ENCODE data around the gene GOLGA7B.

The GOLGA7B gene

GRCh38 chr10:97913614-97914013, 64.0 kb downstream of the GOLGA7B start:
- no peak overlapping the region for H3K4me3 ChIP-seq (replicated peaks; ENCODE audit: low read depth, low read length)
- no peak for TF ChIP-seq CTCF (IDR thresholded peaks at IDR 0.05; ENCODE audit: low read depth, low read length, missing control alignments)
- no peak for DNase-seq (ENCODE audit: extremely low read depth, low read depth)

- no peak for TF ChIP-seq CTCF (IDR thresholded peaks at IDR 0.05; ENCODE audit: low read depth, low read length, missing control alignments)
- H3K4me3 ChIP-seq (replicated peaks; ENCODE audit: low read depth, low read length) = no peak overlapping the region
- no peak for DNase-seq (ENCODE audit: extremely low read depth, low read depth)
Observed at GRCh38 chr10:97914171-97914836, 64.7 kb downstream of the GOLGA7B start.

GRCh38 chr10:97914837-97915211, 65.2 kb downstream of the GOLGA7B start:
- no peak overlapping the region for H3K4me3 ChIP-seq (replicated peaks; ENCODE audit: low read depth, low read length)
- TF ChIP-seq CTCF (IDR thresholded peaks at IDR 0.05; ENCODE audit: low read depth, low read length, missing control alignments) = peak; percentile 87
- no peak for DNase-seq (ENCODE audit: extremely low read depth, low read depth)

GRCh38 chr10:97915346-97916131, 65.9 kb downstream of the GOLGA7B start:
- no peak overlapping the region for H3K4me3 ChIP-seq (replicated peaks; ENCODE audit: low read depth, low read length)
- no peak for TF ChIP-seq CTCF (IDR thresholded peaks at IDR 0.05; ENCODE audit: low read depth, low read length, missing control alignments)
- no peak for DNase-seq (ENCODE audit: extremely low read depth, low read depth)

GRCh38 chr10:97916586-97916985, 66.9 kb downstream of the GOLGA7B start:
- H3K4me3 ChIP-seq (replicated peaks; ENCODE audit: low read depth, low read length) = no peak overlapping the region
- no peak for DNase-seq (ENCODE audit: extremely low read depth, low read depth)
- TF ChIP-seq CTCF (IDR thresholded peaks at IDR 0.05; ENCODE audit: low read depth, low read length, missing control alignments) = no peak

- DNase-seq (ENCODE audit: extremely low read depth, low read depth) = peak; percentile 10
- TF ChIP-seq CTCF (IDR thresholded peaks at IDR 0.05; ENCODE audit: low read depth, low read length, missing control alignments) = no peak
- no peak overlapping the region for H3K4me3 ChIP-seq (replicated peaks; ENCODE audit: low read depth, low read length)
Observed at GRCh38 chr10:97919012-97919411, 69.4 kb downstream of the GOLGA7B start.
